Activated naive CD4-positive, alpha-beta T cell treated with Interleukin-2 at 50 U/mL for 16 hours (primary cell): Measurements from ENCODE around the gene PLOD1.
A peak's percentile ranks its signal among the peaks of the same experiment; 100 is the strongest.

Source experiments
- DNase-seq: peaks from one replicate; pipeline ENCODE4 v3.0.0-alpha.2; 2020

PLOD1 gene

GRCh38 chr1:11979851-11980675 lies 45.5 kb downstream of the PLOD1 start, which contains the start of gene MFN2:
TSS of gene MFN2 (plus strand) at chr1:11980444. CDS start at chr1:11989169, 8,725 bp downstream.
- peak; percentile 95 for DNase-seq

GRCh38 chr1:11980676-11980972 lies 46.1 kb downstream of the PLOD1 start:
- DNase-seq: no peak

- DNase-seq: no peak
Measured at GRCh38 chr1:11981378-11982009, 47.0 kb downstream of the PLOD1 start.

- DNase-seq: no peak
Measured at GRCh38 chr1:11982010-11982392, 47.5 kb downstream of the PLOD1 start.

GRCh38 chr1:11984121-11984520 lies 49.6 kb downstream of the PLOD1 start:
- no peak for DNase-seq

GRCh38 chr1:11984576-11984975 lies 50.1 kb downstream of the PLOD1 start:
- no peak for DNase-seq

- DNase-seq: no peak
Measured at GRCh38 chr1:11985171-11985570, 50.7 kb downstream of the PLOD1 start.

GRCh38 chr1:11985851-11986250 lies 51.3 kb downstream of the PLOD1 start:
- DNase-seq: no peak

GRCh38 chr1:11989669-11990068 lies 55.2 kb downstream of the PLOD1 start:
- no peak for DNase-seq

GRCh38 chr1:11990303-11991032 lies 56.0 kb downstream of the PLOD1 start:
- no peak for DNase-seq

- DNase-seq: no peak
Measured at GRCh38 chr1:11991969-11992676, 57.6 kb downstream of the PLOD1 start.

- no peak for DNase-seq
Measured at GRCh38 chr1:11997081-11997850, 62.7 kb downstream of the PLOD1 start.

GRCh38 chr1:11998636-11999035 lies 64.1 kb downstream of the PLOD1 start:
- DNase-seq: no peak

GRCh38 chr1:11999236-11999635 lies 64.7 kb downstream of the PLOD1 start:
- DNase-seq: no peak

GRCh38 chr1:12001249-12001917 lies 66.9 kb downstream of the PLOD1 start:
- DNase-seq: peak; percentile 46

- no peak for DNase-seq
Measured at GRCh38 chr1:12001996-12002493, 67.5 kb downstream of the PLOD1 start.

- no peak for DNase-seq
Measured at GRCh38 chr1:12003762-12004161, 69.2 kb downstream of the PLOD1 start.

- DNase-seq: no peak
Measured at GRCh38 chr1:12005488-12006166, 71.1 kb downstream of the PLOD1 start.

GRCh38 chr1:12006167-12006921 lies 71.8 kb downstream of the PLOD1 start:
- DNase-seq: no peak

- DNase-seq: no peak
Measured at GRCh38 chr1:12007204-12007603, 72.7 kb downstream of the PLOD1 start.
